ENCODE results near the gene MIAT.

DNA sequence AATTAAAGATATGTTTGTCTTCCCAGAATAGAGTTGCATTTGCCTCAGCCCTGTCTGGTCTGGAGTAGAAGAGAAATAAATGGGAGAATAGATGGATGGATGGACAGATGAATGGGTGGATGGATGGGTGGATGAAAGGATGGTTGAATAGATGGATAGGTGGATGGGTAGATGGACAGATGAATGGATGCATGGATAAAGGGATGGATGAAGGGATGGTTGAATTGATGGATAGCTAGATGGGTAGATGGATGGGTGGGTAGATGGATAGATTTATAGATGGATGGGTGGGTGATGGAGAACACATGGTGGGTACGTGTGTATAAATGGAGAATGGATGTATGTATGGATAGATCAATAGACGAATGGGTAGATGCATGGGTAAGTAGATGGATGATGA, 48.1 kb upstream of the MIAT start:
- TF ChIP-seq, protein P1, sequence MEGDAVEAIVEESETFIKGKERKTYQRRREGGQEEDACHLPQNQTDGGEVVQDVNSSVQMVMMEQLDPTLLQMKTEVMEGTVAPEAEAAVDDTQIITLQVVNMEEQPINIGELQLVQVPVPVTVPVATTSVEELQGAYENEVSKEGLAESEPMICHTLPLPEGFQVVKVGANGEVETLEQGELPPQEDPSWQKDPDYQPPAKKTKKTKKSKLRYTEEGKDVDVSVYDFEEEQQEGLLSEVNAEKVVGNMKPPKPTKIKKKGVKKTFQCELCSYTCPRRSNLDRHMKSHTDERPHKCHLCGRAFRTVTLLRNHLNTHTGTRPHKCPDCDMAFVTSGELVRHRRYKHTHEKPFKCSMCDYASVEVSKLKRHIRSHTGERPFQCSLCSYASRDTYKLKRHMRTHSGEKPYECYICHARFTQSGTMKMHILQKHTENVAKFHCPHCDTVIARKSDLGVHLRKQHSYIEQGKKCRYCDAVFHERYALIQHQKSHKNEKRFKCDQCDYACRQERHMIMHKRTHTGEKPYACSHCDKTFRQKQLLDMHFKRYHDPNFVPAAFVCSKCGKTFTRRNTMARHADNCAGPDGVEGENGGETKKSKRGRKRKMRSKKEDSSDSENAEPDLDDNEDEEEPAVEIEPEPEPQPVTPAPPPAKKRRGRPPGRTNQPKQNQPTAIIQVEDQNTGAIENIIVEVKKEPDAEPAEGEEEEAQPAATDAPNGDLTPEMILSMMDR (conservative IDR thresholded peaks at IDR 0.05 in 1 of 2, IDR thresholded peaks at IDR 0.05 in 1 of 2; ENCODE audit: low read depth in 1 of 2, low read length in 2 of 2), result no peak
- TF ChIP-seq EZH2 (IDR thresholded peaks at IDR 0.05; ENCODE audit: low read length, missing control alignments), result no peak
